Measurements from ENCODE around the gene RRP9.
A peak's percentile ranks its signal among the peaks of the same experiment; 100 is the strongest.
"Not testable (repeated sequence)": the region's sequence is repeated elsewhere in the genome, so short reads cannot be mapped to it uniquely, and the experiment has no call there.

The RRP9 gene

GRCh38 chr3:51941798-51942602 is at the start of gene RRP9, which contains the start of gene PARP3:
Gene RRP9 (minus strand): TSS chr3:51941904. CDS start chr3:51941867, 37 bp downstream.
Gene PARP3 (plus strand): TSS chr3:51942363. CDS start chr3:51943356, 993 bp downstream.
- no peak for TF ChIP-seq Cebpa-rat (IDR thresholded peaks at IDR 0.05)
- H3K27ac ChIP-seq: peak within 1 kb of the TSS; percentile 93
- peak within 1 kb of the TSS; percentile 98 for H3K4me2 ChIP-seq
- peak within 1 kb of the TSS; percentile 90 for H3K9ac ChIP-seq
- H3K36me3 ChIP-seq: peaks cover 25% of the 10 kb centered on the region
- H3K4me1 ChIP-seq: peaks cover 55% of the 10 kb centered on the region
- H3K9me3 ChIP-seq: no peaks in the 10 kb centered on the region
- no peaks in the 10 kb centered on the region for H3K27me3 ChIP-seq
- peak within 1 kb of the TSS; percentile 87 for H3K4me3 ChIP-seq
- peaks cover 40% of the 10 kb centered on the region for H4K20me1 ChIP-seq

- Histone ChIP-seq H4K20me1 (peaks cover 73% of the 10 kb centered on the region), H3K4me2 (peak overlapping the region; percentile 23; the same call in 1 of the 2 replicates), H3K27ac (0 out of 2 replicates have a peak overlapping the region, but pooled peaks have one; percentile 11), H3K4me1 (peaks cover 57% of the 10 kb centered on the region), H3K36me3 (peaks cover 60% of the 10 kb centered on the region)
- H3K27me3 ChIP-seq, H3K4me3 ChIP-seq, H3K9ac ChIP-seq, H3K9me3 ChIP-seq: not testable (repeated sequence)
These were observed 48.8 kb upstream of the RRP9 start for GRCh38 chr3:51990501-51990971.

- Histone ChIP-seq H3K4me1 (peaks cover 59% of the 10 kb centered on the region), H3K9ac (0 out of 2 replicates have a peak overlapping the region, but pooled peaks have one; percentile 6), H3K4me3 (no peak overlapping the region), H3K4me2 (no peak overlapping the region), H3K36me3 (peaks cover 44% of the 10 kb centered on the region), H4K20me1 (peaks cover 59% of the 10 kb centered on the region), H3K9me3 (no peaks in the 10 kb centered on the region), H3K27me3 (no peaks in the 10 kb centered on the region), H3K27ac (no peak overlapping the region)
- no peak for TF ChIP-seq Cebpa-rat (IDR thresholded peaks at IDR 0.05)
These were observed 46.8 kb upstream of the RRP9 start for GRCh38 chr3:51988286-51989146.

GRCh38 chr3:51987568-51987967 is 45.9 kb upstream of the RRP9 start:
- peaks cover 56% of the 10 kb centered on the region for H3K4me1 ChIP-seq
- no peak overlapping the region for H3K4me2 ChIP-seq
- peaks cover 34% of the 10 kb centered on the region for H3K36me3 ChIP-seq
- no peak for TF ChIP-seq Cebpa-rat (IDR thresholded peaks at IDR 0.05)
- H3K27ac ChIP-seq: no peak overlapping the region
- peaks cover 49% of the 10 kb centered on the region for H4K20me1 ChIP-seq
- no peak overlapping the region for H3K4me3 ChIP-seq
- no peaks in the 10 kb centered on the region for H3K27me3 ChIP-seq
- H3K9ac ChIP-seq: no peak overlapping the region
- H3K9me3 ChIP-seq: no peaks in the 10 kb centered on the region

GRCh38 chr3:51986010-51986947 is 44.6 kb upstream of the RRP9 start:
- H4K20me1 ChIP-seq: peaks cover 36% of the 10 kb centered on the region
- peaks cover 56% of the 10 kb centered on the region for H3K4me1 ChIP-seq
- H3K36me3 ChIP-seq: peaks cover 21% of the 10 kb centered on the region
- no peak overlapping the region for H3K9ac ChIP-seq
- no peak overlapping the region for H3K4me2 ChIP-seq
- no peak overlapping the region for H3K4me3 ChIP-seq
- TF ChIP-seq Cebpa-rat (IDR thresholded peaks at IDR 0.05): no peak
- no peaks in the 10 kb centered on the region for H3K27me3 ChIP-seq
- H3K9me3 ChIP-seq: no peaks in the 10 kb centered on the region
- no peak overlapping the region for H3K27ac ChIP-seq

- Histone ChIP-seq H3K27ac (no peak overlapping the region), H3K36me3 (peaks cover 28% of the 10 kb centered on the region), H3K9ac (no peak overlapping the region), H4K20me1 (peaks cover 24% of the 10 kb centered on the region; the same call in 1 of the 2 replicates), H3K4me2 (peak overlapping the region; percentile 11; the same call in 1 of the 2 replicates), H3K27me3 (no peaks in the 10 kb centered on the region), H3K9me3 (no peaks in the 10 kb centered on the region), H3K4me1 (peaks cover 54% of the 10 kb centered on the region), H3K4me3 (no peak overlapping the region)
- no peak for TF ChIP-seq Cebpa-rat (IDR thresholded peaks at IDR 0.05)
These were observed 43.4 kb upstream of the RRP9 start for GRCh38 chr3:51985063-51985462.

- H4K20me1 ChIP-seq: peaks cover 16% of the 10 kb centered on the region; the same call in 1 of the 2 replicates
- H3K4me3 ChIP-seq: no peak overlapping the region
- H3K4me1 ChIP-seq: peaks cover 46% of the 10 kb centered on the region
- H3K27me3 ChIP-seq: no peaks in the 10 kb centered on the region
- H3K36me3 ChIP-seq: peaks cover 26% of the 10 kb centered on the region
- H3K27ac ChIP-seq: peak overlapping the region; percentile 88
- 0 out of 2 replicates have a peak overlapping the region, but pooled peaks have one; percentile 84 for H3K9ac ChIP-seq
- peak overlapping the region; percentile 95 for H3K4me2 ChIP-seq
- no peaks in the 10 kb centered on the region for H3K9me3 ChIP-seq
- TF ChIP-seq Cebpa-rat (IDR thresholded peaks at IDR 0.05): no peak
These were observed 42.6 kb upstream of the RRP9 start for GRCh38 chr3:51984269-51984647.

- peaks cover 43% of the 10 kb centered on the region for H3K4me1 ChIP-seq
- H4K20me1 ChIP-seq: peaks cover 11% of the 10 kb centered on the region; the same call in 1 of the 2 replicates
- peaks cover 21% of the 10 kb centered on the region for H3K36me3 ChIP-seq
- H3K4me3 ChIP-seq: peak overlapping the region; percentile 72
- peak overlapping the region; percentile 95 for H3K4me2 ChIP-seq
- H3K9ac ChIP-seq: peak overlapping the region; percentile 84
- H3K27ac ChIP-seq: peak overlapping the region; percentile 88
- no peaks in the 10 kb centered on the region for H3K9me3 ChIP-seq
- no peak for TF ChIP-seq Cebpa-rat (IDR thresholded peaks at IDR 0.05)
- H3K27me3 ChIP-seq: no peaks in the 10 kb centered on the region
These were observed 42.0 kb upstream of the RRP9 start for GRCh38 chr3:51983578-51984268.

Measured in BLaER1 (cell line).